SK-N-SH (cell line): Measurements from ENCODE around the gene RPL21. TPM values are rescaled to one million over a fixed set of nuclear protein-coding genes. Genes with fewer than 3 reads are reported as not detected.

ENCODE experiments used
- CTCF ChIA-PET: fragments of 300-600, 350-600 bp; formaldehyde crosslinking; extraction: SDS; loops from one replicate; lab custom pipeline; 2021; lab: Yijun Ruan, JAX
- POLR2A ChIA-PET: fragments of 350-600 bp; sonication (Branson Sonifier 250); formaldehyde crosslinking; extraction: SDS; loops from one replicate; lab custom pipeline; 2020; ENCODE audit warnings: antibody characterized with exemption, inconsistent platforms; lab: Yijun Ruan, JAX
- DNase-seq: peaks from one replicate; pipeline ENCODE4 v3.0.0; 2012
- H2AFZ ChIP-seq: fragments of 200-600 bp; sonication (generic); 2 replicates; pipeline ENCODE4 v1.8.1; 2016; ENCODE audit warnings: antibody characterized with exemption, mild to moderate bottlenecking, low read depth
- H3F3A ChIP-seq: fragments of 200-600 bp; sonication (generic); replicated peaks from 2 replicates; pipeline ENCODE3; 2016; ENCODE audit warnings: antibody characterized with exemption, mild to moderate bottlenecking; ENCODE audit not compliant: insufficient read depth
- H3K27ac ChIP-seq, 2 experiments: fragments of 200-500 bp in 1 of 2; fragments of 200-600 bp in 1 of 2; sonication (Bioruptor generic) in 1 of 2; sonication (generic), shearing (Covaris generic) in 1 of 2; 2 replicates each; pipeline versions ENCODE4 v1.5.1 to v1.6.1; 2014 to 2016; ENCODE audit warnings: low read depth in 2 of 2, inconsistent platforms in 1 of 2, low read length in 1 of 2, mild to moderate bottlenecking in 1 of 2, mixed read lengths in 1 of 2
- H3K27me3 ChIP-seq: fragments of 200-600 bp; sonication (generic), shearing (Covaris generic); 2 replicates; pipeline ENCODE4 v1.6.1; 2016; ENCODE audit warnings: mixed run types; ENCODE audit not compliant: insufficient read depth
- H3K36me3 ChIP-seq, 2 experiments: fragments of 200-500 bp in 1 of 2; fragments of 200-600 bp in 1 of 2; sonication (Bioruptor generic) in 1 of 2; sonication (generic) in 1 of 2; replicated peaks in 1 of 2; 2 replicates each; pipeline versions ENCODE3 to v1.5.1; 2014 to 2016; ENCODE audit warnings: low read length in 1 of 2, mild to moderate bottlenecking in 1 of 2; ENCODE audit not compliant: insufficient read depth in 2 of 2, control insufficient read depth in 1 of 2
- H3K4me1 ChIP-seq, 2 experiments: fragments of 200-500 bp in 1 of 2; fragments of 200-600 bp in 1 of 2; sonication (Bioruptor generic) in 1 of 2; sonication (generic), shearing (Covaris generic) in 1 of 2; 2 replicates each; pipeline versions ENCODE4 v1.5.1 to v1.6.1; 2014 to 2016; ENCODE audit warnings: low read depth in 1 of 2, low read length in 1 of 2, mixed run types in 1 of 2; ENCODE audit not compliant: insufficient read depth in 2 of 2, control insufficient read depth in 1 of 2
- H3K4me2 ChIP-seq: fragments of 200-600 bp; sonication (generic), shearing (Covaris generic); 2 replicates; pipeline ENCODE4 v1.6.1; 2017; ENCODE audit warnings: mixed run types
- H3K4me3 ChIP-seq, 2 experiments: fragments of 200-500 bp in 1 of 2; fragments of 200-600 bp in 1 of 2; sonication (Bioruptor generic) in 1 of 2; sonication (generic), shearing (Covaris generic) in 1 of 2; 2 replicates each; pipeline versions ENCODE4 v1.5.1 to v1.8.1; 2014 to 2016; ENCODE audit warnings: low read depth in 2 of 2, inconsistent platforms in 1 of 2, low read length in 1 of 2, mild to moderate bottlenecking in 1 of 2, mixed read lengths in 1 of 2, moderate library complexity in 1 of 2
- H3K79me2 ChIP-seq: fragments of 200-600 bp; sonication (generic); 2 replicates; pipeline ENCODE4 v1.8.1; 2017; ENCODE audit warnings: mild to moderate bottlenecking; ENCODE audit not compliant: insufficient read depth
- H3K9ac ChIP-seq: fragments of 200-600 bp; sonication (generic); 2 replicates; pipeline ENCODE4 v1.6.1; 2017; ENCODE audit warnings: mixed run types
- H3K9me2 ChIP-seq: fragments of 200-600 bp; sonication (generic); 2 replicates; pipeline ENCODE4 v1.6.1; 2017; ENCODE audit warnings: mixed run types
- H3K9me3 ChIP-seq: fragments of 200-600 bp; sonication (generic); 2 replicates; pipeline ENCODE4 v1.6.1; 2017; ENCODE audit warnings: mixed run types, mild to moderate bottlenecking, moderate library complexity
- H4K20me1 ChIP-seq: fragments of 200-600 bp; sonication (generic); 2 replicates; pipeline ENCODE4 v1.6.1; 2017; ENCODE audit warnings: mild to moderate bottlenecking, mixed run types; ENCODE audit not compliant: insufficient read depth
- CHD2 ChIP-seq: fragments of 150-350 bp; IDR thresholded peaks from 2 replicates; pipeline ENCODE4 v1.6.1; 2018; ENCODE audit warnings: low read length; ENCODE audit not compliant: partially characterized antibody
- EP300 ChIP-seq, 2 experiments: IDR thresholded peaks; 2 replicates each; pipeline versions ENCODE4 v1.4.0 to v1.6.1; 2012; ENCODE audit warnings: borderline replicate concordance in 1 of 2, low read depth in 1 of 2, low read length in 1 of 2
- EZH2phosphoT487 ChIP-seq: fragments of 200-600 bp; sonication (generic); IDR thresholded peaks from 2 replicates; pipeline ENCODE4 v1.6.1; 2017; ENCODE audit warnings: low read depth, mixed run types, mild to moderate bottlenecking, antibody characterized with exemption, moderate library complexity, borderline replicate concordance
- FOXJ3 ChIP-seq: sonication (generic); formaldehyde crosslinking; IDR thresholded peaks from 2 replicates; pipeline ENCODE4 v1.5.1; 2020; ENCODE audit warnings: mild to moderate bottlenecking, missing genetic modification reagents
- FOXM1 ChIP-seq: IDR thresholded peaks from 2 replicates; pipeline ENCODE4 v1.4.0; 2012; ENCODE audit warnings: low read depth, mild to moderate bottlenecking
- GATA2 ChIP-seq: sonication (generic); formaldehyde crosslinking; IDR thresholded peaks from 2 replicates; pipeline ENCODE4 v1.5.0; 2020; ENCODE audit warnings: mild to moderate bottlenecking, missing genetic modification reagents
- JUND ChIP-seq: IDR thresholded peaks from 2 replicates; pipeline ENCODE4 v1.4.0; 2012
- MEF2A ChIP-seq: IDR thresholded peaks from 2 replicates; pipeline ENCODE4 v1.4.0; 2012; ENCODE audit warnings: low read depth, borderline replicate concordance
- MXI1 ChIP-seq: IDR thresholded peaks from 2 replicates; pipeline ENCODE4 v1.6.1; 2012; ENCODE audit warnings: mild to moderate bottlenecking, low read depth, low read length, improper control_type of control experiment
- NRF1 ChIP-seq: IDR thresholded peaks from 2 replicates; pipeline ENCODE4 v1.6.1; 2012; ENCODE audit warnings: low read depth, mild to moderate bottlenecking, low read length
- REST ChIP-seq: IDR thresholded peaks from 2 replicates; pipeline ENCODE4 v1.6.1; 2012; ENCODE audit warnings: mild to moderate bottlenecking, low read depth, low read length, moderate library complexity
- RFX5 ChIP-seq: IDR thresholded peaks from 2 replicates; pipeline ENCODE4 v1.6.1; 2012; ENCODE audit warnings: mild to moderate bottlenecking, improper control_type of control experiment, low read length
- RXRA ChIP-seq: IDR thresholded peaks from 2 replicates; pipeline ENCODE4 v1.4.0; 2012; ENCODE audit warnings: low read depth, mild to moderate bottlenecking, borderline replicate concordance
- SIN3A ChIP-seq: IDR thresholded peaks from 2 replicates; pipeline ENCODE4 v1.6.1; 2012; ENCODE audit warnings: low read depth, mild to moderate bottlenecking, low read length, moderate library complexity, borderline replicate concordance
- SMC3 ChIP-seq: IDR thresholded peaks from 2 replicates; pipeline ENCODE4 v1.6.1; 2012; ENCODE audit warnings: low read depth, low read length, improper control_type of control experiment
- TEAD4 ChIP-seq: IDR thresholded peaks from 2 replicates; pipeline ENCODE4 v1.4.0; 2012; ENCODE audit warnings: mild to moderate bottlenecking, borderline replicate concordance; ENCODE audit not compliant: insufficient read depth
- USF1 ChIP-seq: IDR thresholded peaks from 2 replicates; pipeline ENCODE4 v1.4.0; 2012; ENCODE audit warnings: low read depth, borderline replicate concordance
- ZBTB33 ChIP-seq: IDR thresholded peaks from 2 replicates; pipeline ENCODE4 v1.4.0; 2012; ENCODE audit warnings: low read depth, borderline replicate concordance
- WGBS: methylation state at CpG from one replicate; pipeline ENCODE4 v1.1.6; 2017; ENCODE audit warnings: low lambda C conversion rate; 5-methylcytosine and 5-hydroxymethylcytosine counted together
- polyA plus RNA-seq, 3 experiments: library from polyadenylated mRNA; depleted of rRNA; stranded (reverse); fragments of >200 nt; gene quantifications; 2 replicates each; pipeline ENCODE4 v1.2.3, GENCODE V29; 2012
- TF ChIP-seq, protein P1 (sequence below): fragments of 150-350 bp; IDR thresholded peaks from 2 replicates; pipeline ENCODE4 v1.6.1; 2017; ENCODE audit warnings: antibody characterized with exemption, low read length, low read depth, borderline replicate concordance
- TF ChIP-seq, protein P2 (sequence below): fragments of 200-600 bp; sonication (generic); IDR thresholded peaks from 2 replicates; pipeline ENCODE4 v1.6.1; 2017; ENCODE audit warnings: antibody characterized with exemption, mild to moderate bottlenecking, moderate library complexity

RPL21 gene
- polyA plus RNA-seq, 1 of the 3 experiments (the other 2 are of a cell fraction) = 1,261 TPM

DNA sequence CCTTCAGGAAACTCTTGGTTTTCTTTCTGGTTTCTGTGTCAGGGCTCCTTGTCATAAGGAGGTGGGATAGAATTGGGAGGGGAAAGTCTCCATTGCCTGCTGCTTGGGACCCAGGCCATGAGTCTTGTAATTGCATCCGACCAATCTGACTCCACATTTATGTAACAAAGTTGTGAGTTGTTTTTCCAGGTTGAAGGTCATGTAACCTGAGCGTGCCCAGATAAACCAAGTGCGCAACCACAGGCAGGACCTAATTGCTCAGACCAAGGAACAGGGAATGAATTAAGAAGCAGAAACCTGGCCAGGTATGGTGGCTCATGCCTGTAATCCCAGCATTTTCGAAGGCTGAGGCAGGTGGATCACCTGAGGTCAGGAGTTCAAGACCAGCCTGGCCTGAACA is 37.0 kb downstream of the RPL21 start:
- Histone ChIP-seq H4K20me1 (no peaks in the 10 kb centered on the region), H3K4me1 (no peaks in the 10 kb centered on the region), H3K9me3 (no peaks in the 10 kb centered on the region), H3K27ac (no peak overlapping the region), H3K36me3 (no peaks in the 10 kb centered on the region), H2AFZ (no peak overlapping the region), H3K27me3 (peaks cover 7% of the 10 kb centered on the region; the same call in 1 of the 2 replicates), H3K9me2 (no peaks in the 10 kb centered on the region), H3K4me3 (no peak overlapping the region), H3K79me2 (no peaks in the 10 kb centered on the region), H3F3A (no peaks in the 10 kb centered on the region), H3K9ac (no peak overlapping the region), H3K4me2 (no peak overlapping the region)
- no peak for DNase-seq
- POLR2A ChIA-PET = no interaction called here
- CTCF ChIA-PET = no interaction called here
- TF ChIP-seq RFX5 (no peak), SIN3A (no peak), NRF1 (no peak), EZH2phosphoT487 (no peak), MEF2A (no peak), FOXM1 (no peak), SMC3 (no peak), USF1 (no peak), GATA2 (CRISPR knock-in tag) (no peak), RXRA (no peak), TEAD4 (no peak), JUND (no peak), MXI1 (no peak), EP300 (IDR thresholded peaks at IDR 0.05; ENCODE audit: borderline replicate concordance in 1 of 2, low read depth in 1 of 2, low read length in 1 of 2) (no peak), FOXJ3 (CRISPR knock-in tag) (no peak), ZBTB33 (no peak), CHD2 (no peak), REST (no peak)
- TF ChIP-seq, protein P1, sequence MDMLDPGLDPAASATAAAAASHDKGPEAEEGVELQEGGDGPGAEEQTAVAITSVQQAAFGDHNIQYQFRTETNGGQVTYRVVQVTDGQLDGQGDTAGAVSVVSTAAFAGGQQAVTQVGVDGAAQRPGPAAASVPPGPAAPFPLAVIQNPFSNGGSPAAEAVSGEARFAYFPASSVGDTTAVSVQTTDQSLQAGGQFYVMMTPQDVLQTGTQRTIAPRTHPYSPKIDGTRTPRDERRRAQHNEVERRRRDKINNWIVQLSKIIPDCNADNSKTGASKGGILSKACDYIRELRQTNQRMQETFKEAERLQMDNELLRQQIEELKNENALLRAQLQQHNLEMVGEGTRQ = no peak
- TF ChIP-seq, protein P2, sequence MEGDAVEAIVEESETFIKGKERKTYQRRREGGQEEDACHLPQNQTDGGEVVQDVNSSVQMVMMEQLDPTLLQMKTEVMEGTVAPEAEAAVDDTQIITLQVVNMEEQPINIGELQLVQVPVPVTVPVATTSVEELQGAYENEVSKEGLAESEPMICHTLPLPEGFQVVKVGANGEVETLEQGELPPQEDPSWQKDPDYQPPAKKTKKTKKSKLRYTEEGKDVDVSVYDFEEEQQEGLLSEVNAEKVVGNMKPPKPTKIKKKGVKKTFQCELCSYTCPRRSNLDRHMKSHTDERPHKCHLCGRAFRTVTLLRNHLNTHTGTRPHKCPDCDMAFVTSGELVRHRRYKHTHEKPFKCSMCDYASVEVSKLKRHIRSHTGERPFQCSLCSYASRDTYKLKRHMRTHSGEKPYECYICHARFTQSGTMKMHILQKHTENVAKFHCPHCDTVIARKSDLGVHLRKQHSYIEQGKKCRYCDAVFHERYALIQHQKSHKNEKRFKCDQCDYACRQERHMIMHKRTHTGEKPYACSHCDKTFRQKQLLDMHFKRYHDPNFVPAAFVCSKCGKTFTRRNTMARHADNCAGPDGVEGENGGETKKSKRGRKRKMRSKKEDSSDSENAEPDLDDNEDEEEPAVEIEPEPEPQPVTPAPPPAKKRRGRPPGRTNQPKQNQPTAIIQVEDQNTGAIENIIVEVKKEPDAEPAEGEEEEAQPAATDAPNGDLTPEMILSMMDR = no peak
- 54% methylated on average over 4 of the region's 4 CpGs for WGBS
